Chondrocyte (in vitro differentiated cells): ENCODE measurements around the gene ZBTB18. TPM values are rescaled to one million over a fixed set of nuclear protein-coding genes. Genes with fewer than 3 reads are reported as not detected.
A peak's percentile ranks its signal among the peaks of the same experiment; 100 is the strongest.

Experiments
- DNase-seq: peaks from one replicate; pipeline ENCODE4 v3.0.0; 2021; ENCODE audit warnings: mixed read lengths, low spot score
- H3K27ac Mint-ChIP-seq: one replicate; pipeline ENCODE4 v1.8.0; 2021; ENCODE audit warnings: mild to moderate bottlenecking, moderate library complexity, mixed read lengths; ENCODE audit not compliant: unreplicated experiment
- H3K27me3 Mint-ChIP-seq: 2 replicates; pipeline ENCODE4 v1.8.0; 2021; ENCODE audit warnings: low read depth, mixed read lengths
- H3K36me3 Mint-ChIP-seq: 2 replicates; pipeline ENCODE4 v1.8.0; 2021; ENCODE audit warnings: low read depth, mixed read lengths
- H3K4me1 Mint-ChIP-seq: 2 replicates; pipeline ENCODE4 v1.8.0; 2021; ENCODE audit warnings: low read depth, mild to moderate bottlenecking, mixed read lengths
- H3K4me3 Mint-ChIP-seq: one replicate; pipeline ENCODE4 v1.8.0; 2021; ENCODE audit warnings: mild to moderate bottlenecking, moderate library complexity, mixed read lengths; ENCODE audit not compliant: unreplicated experiment
- H3K9me3 Mint-ChIP-seq: 2 replicates; pipeline ENCODE4 v1.8.0; 2021; ENCODE audit warnings: low read depth, mixed read lengths
- total RNA-seq: library from RNA; stranded (reverse); gene quantifications from 3 replicates; pipeline ENCODE4 v1.2.1, GENCODE V29; 2021
- TF ChIP-seq, protein P1 (sequence below): fragments of 200-600 bp; sonication (generic); IDR thresholded peaks from 2 replicates; pipeline ENCODE4 v1.5.0; 2021; ENCODE audit warnings: antibody characterized with exemption, mild to moderate bottlenecking, moderate library complexity

The ZBTB18 gene
- total RNA-seq, 1 donor from 2014 or later = 21.5 TPM

DNA sequence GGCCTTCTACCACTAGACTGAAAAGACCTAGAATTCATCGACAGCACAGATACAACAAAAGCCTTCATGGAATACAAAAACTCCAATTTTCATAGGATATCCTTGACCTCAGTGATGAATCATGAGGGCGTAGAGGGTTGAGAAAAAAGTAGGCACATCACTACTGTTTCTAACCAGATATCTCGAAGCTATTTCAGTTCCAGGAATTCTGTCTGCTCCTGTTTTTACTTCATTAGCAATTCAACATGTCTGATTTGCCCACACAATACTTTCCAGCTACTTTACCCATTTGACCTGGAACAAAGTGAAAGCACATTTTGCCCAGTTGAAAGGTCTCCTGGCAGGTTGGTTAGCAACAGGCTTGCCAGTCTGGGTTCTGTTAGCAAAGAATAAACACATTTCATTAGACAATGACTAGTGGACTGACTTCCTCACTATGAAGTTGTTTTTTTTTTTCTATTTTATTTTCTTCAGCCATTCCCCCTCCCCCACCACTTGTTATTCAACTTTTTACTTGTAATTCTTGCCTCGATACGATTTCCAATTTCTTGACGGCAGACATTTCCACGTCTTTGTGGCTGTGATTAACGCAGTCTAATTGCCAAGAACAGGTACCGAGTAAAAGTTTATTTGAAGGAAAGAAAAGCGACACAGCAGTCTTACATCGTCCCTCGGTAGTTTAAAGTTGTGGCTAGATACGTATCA is 4.0 kb upstream of the ZBTB18 start:
- no peaks in the 10 kb centered on the region for H3K27me3 Mint-ChIP-seq
- peak overlapping the region; percentile 100 for H3K27ac Mint-ChIP-seq
- peaks cover 19% of the 10 kb centered on the region for H3K4me1 Mint-ChIP-seq
- no peaks in the 10 kb centered on the region for H3K9me3 Mint-ChIP-seq
- peak overlapping the region; percentile 97 for H3K4me3 Mint-ChIP-seq
- no peak for DNase-seq
- TF ChIP-seq, protein P1, sequence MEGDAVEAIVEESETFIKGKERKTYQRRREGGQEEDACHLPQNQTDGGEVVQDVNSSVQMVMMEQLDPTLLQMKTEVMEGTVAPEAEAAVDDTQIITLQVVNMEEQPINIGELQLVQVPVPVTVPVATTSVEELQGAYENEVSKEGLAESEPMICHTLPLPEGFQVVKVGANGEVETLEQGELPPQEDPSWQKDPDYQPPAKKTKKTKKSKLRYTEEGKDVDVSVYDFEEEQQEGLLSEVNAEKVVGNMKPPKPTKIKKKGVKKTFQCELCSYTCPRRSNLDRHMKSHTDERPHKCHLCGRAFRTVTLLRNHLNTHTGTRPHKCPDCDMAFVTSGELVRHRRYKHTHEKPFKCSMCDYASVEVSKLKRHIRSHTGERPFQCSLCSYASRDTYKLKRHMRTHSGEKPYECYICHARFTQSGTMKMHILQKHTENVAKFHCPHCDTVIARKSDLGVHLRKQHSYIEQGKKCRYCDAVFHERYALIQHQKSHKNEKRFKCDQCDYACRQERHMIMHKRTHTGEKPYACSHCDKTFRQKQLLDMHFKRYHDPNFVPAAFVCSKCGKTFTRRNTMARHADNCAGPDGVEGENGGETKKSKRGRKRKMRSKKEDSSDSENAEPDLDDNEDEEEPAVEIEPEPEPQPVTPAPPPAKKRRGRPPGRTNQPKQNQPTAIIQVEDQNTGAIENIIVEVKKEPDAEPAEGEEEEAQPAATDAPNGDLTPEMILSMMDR = no peak
- peaks cover 3% of the 10 kb centered on the region for H3K36me3 Mint-ChIP-seq

DNA sequence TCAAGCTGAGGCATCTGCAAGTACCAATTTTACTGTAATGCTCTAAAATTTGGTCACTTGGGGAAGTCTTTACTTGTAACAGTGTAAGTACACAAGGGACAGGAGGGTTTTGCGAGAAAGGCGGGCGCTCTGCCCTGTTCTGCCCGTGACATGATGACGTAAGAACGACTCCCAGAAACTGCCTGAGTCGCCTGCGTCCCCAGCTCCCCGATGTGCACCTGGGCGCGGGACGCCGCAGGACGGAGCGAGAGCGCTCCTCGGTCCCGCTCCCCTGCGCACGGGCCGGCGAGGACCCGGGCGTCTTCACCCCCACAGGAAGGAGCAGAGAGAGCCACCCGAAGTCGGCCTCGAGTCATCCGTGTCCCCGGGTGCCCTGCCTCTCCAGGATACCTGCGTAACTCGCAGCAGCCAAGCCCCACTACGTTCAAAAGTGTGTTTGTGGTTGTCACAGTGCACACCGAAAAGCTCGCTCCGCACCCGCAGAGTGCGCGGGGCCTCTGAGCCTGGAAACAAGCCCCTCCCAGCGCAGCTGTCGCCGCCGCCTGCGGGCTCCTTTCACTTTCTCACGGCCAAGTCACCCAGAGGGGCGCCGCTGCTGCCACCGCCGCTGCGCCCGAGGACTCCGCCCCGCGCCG is 3.3 kb upstream of the ZBTB18 start:
- no peaks in the 10 kb centered on the region for H3K27me3 Mint-ChIP-seq
- peak overlapping the region; percentile 97 for H3K4me3 Mint-ChIP-seq
- no peaks in the 10 kb centered on the region for H3K9me3 Mint-ChIP-seq
- peak overlapping the region; percentile 100 for H3K27ac Mint-ChIP-seq
- TF ChIP-seq, protein P1 = peak; percentile 12
- DNase-seq = no peak
- peaks cover 19% of the 10 kb centered on the region for H3K4me1 Mint-ChIP-seq
- H3K36me3 Mint-ChIP-seq = peaks cover 3% of the 10 kb centered on the region

DNA sequence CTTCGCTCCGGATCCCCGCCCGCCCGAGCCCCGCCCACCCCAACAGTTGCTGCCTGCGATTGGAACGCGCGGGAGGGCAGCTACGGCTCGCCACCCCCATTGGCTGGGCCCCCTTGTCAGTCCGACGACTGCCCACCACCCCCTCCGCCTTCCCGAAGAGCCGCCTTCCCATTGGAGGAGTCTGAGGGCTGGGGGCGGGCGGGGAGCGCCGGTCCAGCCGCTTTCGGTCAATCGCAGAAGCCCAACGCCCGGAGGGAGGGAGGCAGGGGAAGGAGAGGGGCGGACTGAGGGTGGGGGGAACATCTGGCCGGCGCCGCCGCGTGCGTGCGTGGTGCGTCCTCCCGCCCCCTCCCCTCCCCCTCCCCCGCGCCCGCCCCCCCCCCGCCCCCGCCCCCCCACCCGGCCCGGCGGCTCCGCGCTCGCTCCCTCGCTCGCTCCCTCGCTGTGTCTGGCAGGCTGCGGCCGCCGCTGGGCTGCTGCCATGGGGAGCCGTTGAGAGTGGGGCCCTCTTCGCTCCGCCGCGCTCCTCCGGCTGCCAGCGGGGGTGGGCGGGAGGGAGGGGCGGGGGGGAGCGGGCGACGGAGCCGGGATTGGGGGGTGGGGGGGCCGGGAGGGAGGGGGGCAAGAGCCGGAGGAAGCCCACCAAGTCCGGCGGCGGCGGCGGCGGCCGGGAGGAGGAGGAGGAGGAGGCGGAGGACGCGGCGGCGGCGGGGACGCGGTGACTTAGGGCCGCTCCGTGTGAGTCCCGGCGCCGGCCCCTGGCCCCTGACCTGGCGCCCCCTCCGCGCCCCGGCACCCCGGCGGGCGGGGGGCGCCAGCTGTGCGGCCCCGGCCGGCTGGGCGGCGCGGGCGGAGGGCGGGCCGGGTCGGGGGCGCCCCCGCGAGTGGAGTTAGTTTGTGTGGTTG is 2.6 kb upstream of the ZBTB18 start:
- H3K4me3 Mint-ChIP-seq = peak overlapping the region; percentile 97
- peaks cover 3% of the 10 kb centered on the region for H3K36me3 Mint-ChIP-seq
- H3K9me3 Mint-ChIP-seq = no peaks in the 10 kb centered on the region
- peak; percentile 99 for DNase-seq
- H3K4me1 Mint-ChIP-seq = peaks cover 19% of the 10 kb centered on the region
- TF ChIP-seq, protein P1 = no peak
- H3K27me3 Mint-ChIP-seq = no peaks in the 10 kb centered on the region
- peak overlapping the region; percentile 100 for H3K27ac Mint-ChIP-seq

DNA sequence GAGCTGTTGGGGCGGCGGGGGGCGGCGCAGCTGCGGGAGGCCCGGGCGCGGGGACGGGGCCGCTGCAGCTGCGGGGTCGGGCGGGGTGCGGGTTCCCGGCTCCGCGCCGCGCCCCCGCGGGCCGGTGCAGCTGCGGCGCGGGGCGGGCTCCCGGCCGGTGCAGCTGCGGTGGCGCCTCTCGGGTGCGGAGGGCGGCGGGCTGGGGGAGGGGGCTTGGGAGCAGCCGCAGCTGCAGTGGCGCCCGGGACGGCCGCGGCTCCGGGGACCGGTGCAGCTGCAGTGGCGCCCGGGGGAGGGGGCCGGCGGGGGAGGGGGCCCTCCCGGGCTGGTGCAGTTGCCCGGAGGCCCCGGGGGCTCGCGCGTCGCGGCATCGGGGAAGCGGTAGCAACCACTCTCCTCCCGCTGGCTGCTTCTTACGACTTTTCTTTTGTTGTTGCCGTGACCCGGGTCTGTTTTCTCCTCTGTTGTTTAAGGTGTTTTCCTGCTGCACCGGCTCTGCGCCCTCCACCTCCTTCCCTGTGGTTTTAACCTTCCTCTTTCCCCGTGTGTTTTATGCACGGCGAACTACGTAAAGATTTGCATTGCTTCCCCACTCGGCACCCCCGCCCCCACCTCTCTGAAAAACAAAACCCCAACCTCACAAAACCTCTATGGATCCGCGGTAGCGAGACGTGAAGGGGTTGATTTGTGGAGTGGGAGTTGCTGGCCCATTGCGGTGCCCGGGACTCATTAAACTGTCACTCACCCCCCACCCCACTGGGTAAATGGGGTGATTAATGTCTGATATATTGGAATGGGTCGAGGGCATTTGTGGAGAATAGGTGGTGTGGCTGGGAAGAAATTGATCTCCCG is 1.7 kb upstream of the ZBTB18 start:
- H3K4me1 Mint-ChIP-seq = peaks cover 18% of the 10 kb centered on the region
- peaks cover 3% of the 10 kb centered on the region for H3K36me3 Mint-ChIP-seq
- H3K27me3 Mint-ChIP-seq = no peaks in the 10 kb centered on the region
- no peaks in the 10 kb centered on the region for H3K9me3 Mint-ChIP-seq
- no peak overlapping the region for H3K27ac Mint-ChIP-seq
- TF ChIP-seq, protein P1 = no peak
- no peak for DNase-seq
- H3K4me3 Mint-ChIP-seq = no peak overlapping the region
